GF-D8 (cell line): ENCODE results near the gene PLCB1.
A peak's percentile ranks its signal among the peaks of the same experiment; 100 is the strongest.
"Not testable (repeated sequence)": the region's sequence is repeated elsewhere in the genome, so short reads cannot be mapped to it uniquely, and the experiment has no call there.

ENCODE experiments used
- DNase-seq: peaks from one replicate; lab custom pipeline; 2025; lab: John Stamatoyannopoulos, UW

PLCB1 gene

GRCh38 chr20:8335059-8335458, 203.0 kb downstream of the PLCB1 start:
- no peak for DNase-seq

DNA sequence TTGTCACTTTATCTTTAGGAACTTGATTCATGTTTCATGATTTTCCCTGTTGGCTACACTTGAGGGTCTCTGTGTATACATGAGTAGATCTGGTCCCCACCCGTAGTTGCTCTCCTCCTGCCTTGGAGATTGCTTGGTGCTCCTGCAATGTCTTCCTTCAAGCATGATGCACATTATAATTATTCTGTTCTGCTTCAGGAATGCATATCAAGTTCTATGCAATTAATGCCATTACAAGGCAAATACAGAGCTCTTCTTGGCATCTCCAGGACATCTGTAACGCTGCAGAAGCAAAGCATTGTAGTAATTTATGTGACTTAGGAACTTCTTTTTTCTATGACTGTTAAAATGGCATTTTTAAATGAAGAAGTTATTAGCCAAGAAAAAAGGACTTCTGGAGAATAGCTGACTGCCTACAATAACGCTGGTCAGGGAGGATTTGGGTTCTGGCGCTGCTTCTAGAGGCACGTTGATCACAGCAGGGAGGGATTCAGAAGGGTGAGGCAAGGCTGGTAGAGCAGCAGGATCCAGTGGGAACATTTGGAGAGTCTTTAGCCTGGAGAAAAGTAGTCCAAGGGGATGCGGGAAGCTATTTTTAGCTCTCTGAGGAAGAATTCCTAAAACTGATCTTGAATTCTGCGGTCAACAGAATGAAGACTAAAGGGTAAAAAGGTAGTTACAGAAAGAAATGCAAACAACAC, 203.6 kb downstream of the PLCB1 start:
- DNase-seq = no peak

DNA sequence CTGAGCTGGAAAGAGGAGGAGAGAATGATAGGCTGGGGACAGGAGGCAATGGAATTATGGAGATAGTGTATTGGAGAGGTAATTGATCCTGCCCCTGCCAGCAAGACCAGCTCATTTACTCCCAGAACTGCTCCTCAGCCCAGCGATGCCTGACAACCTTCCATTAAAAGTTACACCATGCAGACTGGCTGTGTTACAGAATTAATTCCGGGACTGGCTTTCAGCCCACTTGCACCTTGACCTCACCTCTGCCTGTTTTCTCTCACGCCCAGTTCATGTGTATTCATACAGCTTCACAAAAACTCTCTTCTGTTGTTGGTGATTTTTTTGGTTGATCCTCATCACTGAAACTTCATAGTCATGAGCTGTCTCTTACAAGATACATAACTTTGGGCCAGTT, 207.3 kb downstream of the PLCB1 start:
- no peak for DNase-seq

DNA sequence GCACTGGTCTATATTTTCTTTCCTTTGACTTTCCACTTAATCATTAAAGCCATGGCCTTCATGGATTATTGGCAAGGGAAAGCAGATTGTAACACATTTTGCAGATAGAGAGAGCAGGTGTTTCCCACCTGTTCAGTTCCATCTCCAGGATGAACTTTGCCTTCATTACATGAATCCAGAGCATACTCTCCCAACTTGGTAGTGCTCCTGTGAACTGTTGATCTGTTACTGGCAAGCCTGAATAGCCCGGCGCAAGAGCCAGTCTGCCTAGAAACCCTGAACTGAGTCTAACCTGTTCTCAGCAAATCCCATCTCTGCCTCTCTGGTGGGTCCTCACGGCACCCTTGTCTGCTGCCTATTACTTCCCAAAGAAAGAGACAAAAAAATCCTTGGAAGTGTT, 210.3 kb downstream of the PLCB1 start:
- no peak for DNase-seq

GRCh38 chr20:8344106-8344505, 212.0 kb downstream of the PLCB1 start:
- DNase-seq = no peak

DNA sequence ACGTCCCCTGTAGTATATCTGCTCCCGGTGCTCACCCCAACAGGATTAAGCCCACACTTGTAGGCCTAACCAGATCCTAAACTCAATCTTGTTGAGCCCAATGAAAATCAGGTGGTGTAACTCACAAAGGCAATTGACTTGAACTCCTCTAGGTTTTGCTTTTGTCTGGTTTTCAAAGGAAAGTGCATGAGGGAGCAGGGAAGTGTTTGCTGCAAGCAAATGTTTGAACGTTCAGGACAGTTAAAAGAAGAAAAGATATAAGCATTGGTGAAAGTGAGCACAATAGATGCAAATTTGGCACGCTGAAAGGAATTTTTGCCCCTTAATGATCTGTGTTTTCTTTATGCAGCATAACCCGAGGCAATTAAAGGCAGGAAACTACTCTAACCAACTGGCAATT, 212.6 kb downstream of the PLCB1 start:
- no peak for DNase-seq

DNA sequence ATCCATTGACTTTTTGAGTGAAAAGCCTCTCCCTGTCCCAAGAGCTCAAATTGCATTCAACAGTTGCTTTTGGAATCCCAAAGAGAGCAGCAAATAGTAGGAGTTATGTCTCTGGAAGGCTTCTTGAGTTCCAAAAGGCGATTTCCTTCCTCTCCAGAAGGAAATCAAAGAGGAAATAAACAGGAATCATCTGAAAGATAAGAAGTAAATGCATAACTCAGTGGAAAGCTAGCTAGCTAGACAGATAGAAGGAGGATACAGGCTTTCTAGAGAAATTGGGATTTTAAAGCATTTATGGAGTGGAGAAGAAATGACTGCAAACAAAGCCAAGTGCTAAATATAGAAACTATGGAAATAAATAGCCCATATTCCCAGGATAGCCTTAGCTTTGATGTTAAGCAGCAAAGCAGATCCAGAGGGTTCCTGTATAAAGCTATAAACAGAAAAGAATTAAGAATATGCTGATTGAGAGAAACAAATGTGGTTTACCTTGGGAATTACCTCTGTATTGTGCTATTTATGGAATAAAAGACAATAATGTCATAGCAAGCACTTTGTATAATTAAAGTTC, 214.7 kb downstream of the PLCB1 start:
- no peak for DNase-seq

GRCh38 chr20:8350225-8350624, 218.2 kb downstream of the PLCB1 start:
- not testable (repeated sequence) for DNase-seq

DNA sequence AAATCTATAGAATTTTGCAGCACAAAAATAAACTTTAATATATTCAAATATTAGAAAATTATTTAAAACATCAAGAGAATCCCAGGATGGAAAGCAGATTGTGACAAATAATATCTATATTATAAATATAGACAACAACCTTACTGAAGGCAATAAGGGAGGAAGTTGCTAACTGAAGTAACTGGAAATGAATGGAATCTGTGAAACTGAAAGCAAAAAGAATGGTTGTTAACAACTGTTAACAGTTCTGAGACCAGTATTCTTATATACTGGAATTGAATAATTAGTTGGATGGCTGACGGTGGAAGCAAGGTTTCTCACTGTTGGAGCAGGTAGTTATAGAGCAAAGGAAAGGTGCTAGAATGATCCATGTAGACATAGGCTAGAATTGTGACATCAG, 220.4 kb downstream of the PLCB1 start:
- DNase-seq = no peak

DNA sequence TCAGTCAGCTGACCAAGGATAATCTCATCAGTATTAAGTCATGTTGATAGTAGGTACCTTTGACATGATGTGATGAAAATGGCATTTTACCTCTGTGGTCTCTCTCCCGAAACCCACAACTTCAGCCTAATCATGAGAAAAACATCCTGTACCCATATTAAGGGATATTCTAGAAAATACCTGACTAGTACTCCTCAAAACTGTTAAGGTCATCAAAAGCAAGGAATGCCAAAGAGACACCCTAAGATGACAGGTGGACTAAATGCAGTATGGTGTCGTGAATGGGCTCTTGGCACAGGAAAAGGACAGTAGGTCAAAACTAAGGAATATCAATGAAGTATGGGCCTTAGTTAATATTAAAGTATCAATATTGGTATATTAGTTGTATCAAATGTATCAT, 221.4 kb downstream of the PLCB1 start:
- DNase-seq = no peak

- DNase-seq = no peak
These were observed 223.4 kb downstream of the PLCB1 start for GRCh38 chr20:8355453-8355852.

- no peak for DNase-seq
These were observed 224.7 kb downstream of the PLCB1 start for GRCh38 chr20:8356806-8357205.

DNA sequence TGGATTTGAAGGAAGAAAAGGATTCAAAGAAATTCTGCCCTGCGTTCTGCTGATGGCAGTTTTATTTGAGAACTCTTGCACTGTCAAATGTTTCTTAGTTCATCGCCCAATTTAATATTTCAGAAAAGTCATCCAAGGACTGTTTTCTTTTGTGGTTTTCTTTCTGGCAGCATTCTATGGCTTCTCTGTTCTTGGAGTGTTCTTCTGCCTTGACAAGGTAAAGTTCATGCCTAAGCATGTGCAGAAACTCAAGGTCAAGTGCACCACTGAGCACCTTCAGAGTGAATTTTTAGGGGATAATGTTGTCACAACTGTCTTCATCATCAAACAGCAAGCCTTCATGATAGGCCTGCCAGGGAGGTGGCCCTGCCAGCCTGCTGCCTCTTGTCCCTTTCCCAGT, 225.6 kb downstream of the PLCB1 start:
- DNase-seq = no peak

DNA sequence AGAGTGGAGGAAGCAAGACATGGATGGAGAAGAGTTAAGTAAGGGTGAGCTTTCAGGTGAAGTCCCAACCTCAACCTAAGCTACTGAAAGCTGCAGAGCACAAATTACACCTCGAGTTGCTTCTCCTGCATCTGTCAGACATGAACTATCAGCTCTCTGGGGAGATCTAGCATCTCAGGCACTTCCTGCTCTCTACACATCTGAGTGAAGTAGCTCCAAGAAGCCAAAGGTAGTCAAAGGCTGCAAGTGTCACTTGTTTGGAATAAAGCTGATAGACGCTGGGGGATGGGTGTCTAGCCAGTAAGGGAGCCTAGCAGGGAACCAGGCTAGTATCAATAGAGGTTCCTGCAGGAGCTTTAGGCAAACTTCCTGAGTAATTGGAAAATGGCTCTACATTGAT, 228.0 kb downstream of the PLCB1 start:
- no peak for DNase-seq

DNA sequence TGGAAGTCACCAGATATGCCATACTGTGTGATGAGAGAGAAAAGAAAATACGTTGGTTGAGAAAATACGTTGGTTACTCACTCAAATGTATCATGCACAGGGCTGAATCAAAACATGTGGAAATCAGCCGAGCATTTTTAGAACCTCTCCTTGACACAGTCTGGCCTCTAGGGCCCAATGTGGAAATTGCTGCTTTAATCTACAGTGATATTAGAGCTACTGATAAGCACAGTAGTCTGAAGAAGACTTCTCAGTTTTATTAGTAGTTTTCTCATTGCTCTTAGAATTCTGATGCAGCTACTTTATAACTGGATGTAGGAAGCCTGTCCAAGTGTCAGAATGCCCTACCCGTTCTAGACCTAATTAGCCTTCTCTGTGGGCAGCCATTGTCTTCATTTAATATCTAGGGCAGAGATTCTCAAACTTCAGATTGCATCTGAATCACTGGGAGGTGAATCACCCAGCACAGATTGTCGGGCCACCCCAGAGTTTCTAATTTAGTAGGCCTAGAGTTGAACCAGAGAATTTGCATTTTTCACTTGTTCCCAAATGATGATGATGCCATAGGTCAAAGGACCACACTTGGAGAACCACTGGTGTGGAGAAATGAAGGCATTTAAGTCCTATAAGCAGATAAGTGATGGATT, 229.1 kb downstream of the PLCB1 start:
- DNase-seq = peak; percentile 5

DNA sequence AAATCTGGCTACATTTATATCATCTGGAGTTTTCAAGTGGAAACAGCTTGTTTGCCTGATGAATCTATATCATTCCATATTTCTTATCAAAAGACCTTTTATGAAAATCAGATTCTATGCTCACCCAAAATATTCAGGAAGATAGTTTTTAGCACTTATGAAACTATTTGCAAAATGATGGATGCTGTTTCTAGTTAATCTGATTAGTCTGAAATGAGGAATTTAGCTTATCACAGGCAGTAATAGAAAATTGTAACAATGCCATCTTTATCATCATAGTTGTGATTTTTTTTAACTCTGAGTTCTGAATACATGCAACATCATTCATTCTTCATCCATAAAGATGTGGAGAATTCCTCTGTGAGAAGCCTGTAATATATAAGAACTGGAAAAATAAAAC, 229.7 kb downstream of the PLCB1 start:
- no peak for DNase-seq

- DNase-seq = no peak
These were observed 230.4 kb downstream of the PLCB1 start for GRCh38 chr20:8362457-8362856.

DNA sequence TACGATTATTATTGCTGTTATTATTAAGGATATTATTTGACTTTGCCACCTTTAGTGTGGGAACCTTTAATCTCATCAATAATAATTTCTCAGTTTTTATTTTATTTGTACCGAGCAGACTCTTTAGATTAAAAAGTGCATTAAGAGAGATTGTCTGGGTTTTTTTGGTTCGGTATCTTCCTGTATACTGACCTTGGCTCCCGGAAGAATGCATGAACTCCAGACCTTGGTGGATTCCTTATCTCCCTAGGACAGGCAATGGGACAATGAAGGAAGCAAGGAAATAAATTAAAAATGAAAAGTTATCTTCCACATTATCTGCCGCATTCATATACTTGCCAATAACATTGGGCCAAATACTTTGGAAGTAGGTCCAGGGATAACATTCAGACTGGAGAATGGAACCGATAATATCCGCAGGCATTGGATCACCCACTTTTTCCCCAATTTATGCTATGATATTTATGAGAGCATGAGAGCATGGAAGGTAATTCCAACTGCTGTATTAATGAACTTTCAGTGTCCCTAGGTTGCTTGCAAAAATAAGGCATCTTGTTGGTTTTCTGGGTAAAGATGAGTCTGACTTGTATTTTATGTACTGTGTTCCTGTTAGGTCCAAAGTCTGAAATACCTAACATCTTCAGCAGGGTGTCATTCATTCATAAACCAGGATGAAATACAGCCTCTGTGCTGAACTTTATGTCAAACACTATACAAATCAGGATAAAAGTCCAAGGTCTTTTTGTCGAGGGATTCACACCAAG, 232.1 kb downstream of the PLCB1 start:
- DNase-seq = no peak

DNA sequence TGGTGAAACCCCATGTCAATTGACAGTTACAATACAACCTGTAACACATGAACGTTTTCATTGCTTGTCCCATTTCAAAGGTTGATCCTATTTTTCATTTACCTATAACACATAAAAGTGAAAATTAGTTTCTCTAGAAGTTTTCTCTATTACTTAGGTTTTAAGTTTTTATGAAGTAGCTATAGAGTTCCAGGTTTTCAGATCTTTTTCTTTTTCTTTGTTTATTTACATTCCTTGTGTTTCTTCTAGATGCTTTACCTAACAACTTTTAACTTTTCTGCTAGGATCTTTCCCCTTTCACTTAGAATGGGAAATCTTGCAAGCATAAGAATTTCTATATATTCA, 232.6 kb downstream of the PLCB1 start:
- DNase-seq = no peak

- DNase-seq = no peak
These were observed 233.6 kb downstream of the PLCB1 start for GRCh38 chr20:8365634-8366033.

- no peak for DNase-seq
These were observed 234.3 kb downstream of the PLCB1 start for GRCh38 chr20:8366303-8366923.

- DNase-seq = no peak
These were observed 235.6 kb downstream of the PLCB1 start for GRCh38 chr20:8367689-8368088.

GRCh38 chr20:8368670-8369069, 236.6 kb downstream of the PLCB1 start:
- DNase-seq = peak; percentile 23
